Cardiac fibroblast (primary cell): ENCODE results near the gene IL33.
A peak's percentile ranks its signal among the peaks of the same experiment; 100 is the strongest.

Experiments
- DNase-seq, 2 donors: peaks; one replicate each; pipeline versions ENCODE4 v3.0.0 to v3.0.0-alpha.2; 2010; ENCODE audit warnings: low read depth in 2 of 2
- H3K4me3 ChIP-seq, 2 donors: replicated peaks in 1 of 2; 1 replicate in 1 of 2; 2 replicates in 1 of 2; pipeline ENCODE4 v1.5.1; 2011; ENCODE audit warnings: low read depth in 2 of 2, low read length in 2 of 2, mild to moderate bottlenecking in 2 of 2, moderate library complexity in 1 of 2
- TF ChIP-seq, protein P1 (sequence below): IDR thresholded peaks from one replicate; pipeline ENCODE4 v1.5.1; 2011; ENCODE audit warnings: low read depth, mild to moderate bottlenecking, low read length, inconsistent platforms

IL33 gene

DNA sequence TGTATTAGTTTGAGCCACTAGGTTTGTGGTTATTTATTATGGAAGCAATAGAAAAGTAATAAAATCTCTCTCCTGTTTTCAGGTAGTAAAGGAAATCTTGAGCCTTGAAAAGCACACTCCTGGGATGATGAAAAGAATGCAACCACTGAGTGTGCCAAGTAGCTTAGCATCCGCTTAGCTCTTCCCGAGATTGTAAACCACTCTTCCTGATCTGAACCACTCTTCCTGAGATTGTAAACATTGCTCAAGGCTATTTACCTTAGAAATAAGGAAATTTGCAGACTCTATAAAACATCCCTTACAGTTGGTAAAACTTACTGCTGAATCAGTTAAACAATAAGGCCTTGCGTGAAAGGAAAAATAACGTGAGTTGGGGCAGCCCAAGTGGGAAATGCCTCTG is 17.4 kb upstream of the IL33 start:
- no peak for DNase-seq
- TF ChIP-seq, protein P1, sequence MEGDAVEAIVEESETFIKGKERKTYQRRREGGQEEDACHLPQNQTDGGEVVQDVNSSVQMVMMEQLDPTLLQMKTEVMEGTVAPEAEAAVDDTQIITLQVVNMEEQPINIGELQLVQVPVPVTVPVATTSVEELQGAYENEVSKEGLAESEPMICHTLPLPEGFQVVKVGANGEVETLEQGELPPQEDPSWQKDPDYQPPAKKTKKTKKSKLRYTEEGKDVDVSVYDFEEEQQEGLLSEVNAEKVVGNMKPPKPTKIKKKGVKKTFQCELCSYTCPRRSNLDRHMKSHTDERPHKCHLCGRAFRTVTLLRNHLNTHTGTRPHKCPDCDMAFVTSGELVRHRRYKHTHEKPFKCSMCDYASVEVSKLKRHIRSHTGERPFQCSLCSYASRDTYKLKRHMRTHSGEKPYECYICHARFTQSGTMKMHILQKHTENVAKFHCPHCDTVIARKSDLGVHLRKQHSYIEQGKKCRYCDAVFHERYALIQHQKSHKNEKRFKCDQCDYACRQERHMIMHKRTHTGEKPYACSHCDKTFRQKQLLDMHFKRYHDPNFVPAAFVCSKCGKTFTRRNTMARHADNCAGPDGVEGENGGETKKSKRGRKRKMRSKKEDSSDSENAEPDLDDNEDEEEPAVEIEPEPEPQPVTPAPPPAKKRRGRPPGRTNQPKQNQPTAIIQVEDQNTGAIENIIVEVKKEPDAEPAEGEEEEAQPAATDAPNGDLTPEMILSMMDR: no peak
- no peak overlapping the region for H3K4me3 ChIP-seq

DNA sequence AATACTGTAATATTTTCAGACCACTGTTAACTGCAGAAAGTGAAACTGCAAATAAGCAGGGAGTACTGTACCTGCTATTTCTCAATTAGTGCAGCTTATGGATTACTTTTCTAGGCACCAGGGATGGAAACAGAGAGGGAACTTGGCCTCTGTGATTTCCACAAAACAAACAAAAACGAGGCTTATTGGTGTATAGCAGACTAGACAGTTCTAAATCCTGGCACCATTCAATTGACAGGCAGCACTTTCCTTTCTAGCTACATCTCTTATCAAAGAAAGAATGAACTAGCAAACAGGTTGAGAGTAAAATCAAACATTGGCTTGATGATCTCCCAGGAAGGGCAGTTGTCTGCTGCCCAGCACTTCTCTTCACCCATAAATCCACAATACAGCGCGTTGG is 16.0 kb upstream of the IL33 start:
- TF ChIP-seq, protein P1: no peak

DNA sequence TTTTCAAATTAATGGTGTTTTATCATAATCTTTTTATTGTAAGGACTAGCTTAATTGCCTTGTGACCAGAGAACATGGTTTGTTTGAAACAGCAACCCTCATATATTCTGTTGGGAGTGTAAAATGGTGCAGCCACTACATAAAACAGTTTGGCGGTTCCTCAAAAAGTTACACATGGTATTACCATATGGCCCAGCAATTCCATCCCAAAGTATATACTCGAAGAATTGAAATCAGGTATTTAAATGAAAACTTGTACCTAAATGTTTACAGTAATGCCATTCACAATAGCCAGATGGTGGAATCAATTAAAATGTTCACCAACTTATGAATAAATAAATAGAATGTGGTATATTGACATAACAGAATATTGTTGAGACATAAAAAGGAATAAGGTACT is 14.8 kb upstream of the IL33 start:
- DNase-seq: no peak
- H3K4me3 ChIP-seq: no peak overlapping the region
- TF ChIP-seq, protein P1: no peak

More for the DNA sequence above, 16.0 kb upstream of the IL33 start:
- DNase-seq: no peak
- no peak overlapping the region for H3K4me3 ChIP-seq

DNA sequence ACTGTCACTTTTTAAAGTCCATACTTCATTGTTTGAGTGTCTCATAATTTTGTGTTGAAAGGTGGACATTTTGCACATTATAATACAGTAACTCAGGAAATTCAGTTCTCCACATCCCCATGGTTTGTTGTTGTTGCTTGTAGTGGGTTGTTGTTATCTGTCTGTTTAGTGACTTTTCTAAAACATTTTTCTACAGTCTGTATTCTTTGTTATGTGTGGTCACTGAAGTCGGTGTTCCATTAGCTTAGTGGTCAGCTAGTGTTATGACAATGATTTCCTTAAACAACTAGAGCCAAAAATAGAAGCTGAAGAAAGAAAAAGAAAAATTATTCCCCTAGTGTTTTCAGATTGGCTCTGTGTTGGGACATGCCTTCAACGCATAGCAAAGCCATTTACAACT is 5.6 kb upstream of the IL33 start:
- DNase-seq: no peak
- no peak overlapping the region for H3K4me3 ChIP-seq
- TF ChIP-seq, protein P1: no peak

DNA sequence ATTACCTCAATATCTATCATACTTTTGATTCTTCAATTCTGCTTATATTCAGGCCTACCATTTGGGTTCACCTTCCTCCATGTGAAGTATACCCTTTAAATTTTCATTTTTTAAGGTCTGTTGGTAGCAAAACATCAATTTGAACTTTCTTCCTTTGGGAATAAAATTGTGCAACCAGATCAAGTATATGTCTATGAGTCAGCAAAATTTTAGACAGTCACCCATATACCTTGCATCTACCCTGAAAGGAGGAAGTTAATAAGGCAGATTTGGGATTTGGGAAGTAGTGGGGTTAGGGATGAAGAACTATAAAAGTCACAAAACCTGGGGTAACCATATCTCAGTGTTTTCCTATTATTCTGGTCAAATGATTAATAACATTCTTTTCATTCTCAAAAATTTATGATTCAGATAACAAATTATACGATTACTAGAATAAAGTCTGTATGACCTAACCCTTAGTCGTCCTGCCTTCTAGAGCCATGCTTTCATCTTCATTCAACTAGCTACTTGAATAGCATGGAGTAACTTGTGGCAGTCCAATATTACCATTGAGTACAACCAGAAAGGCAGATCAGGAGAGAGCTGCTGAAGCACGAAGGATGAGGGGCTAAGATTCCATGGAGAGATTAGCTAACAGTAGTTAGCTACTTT is 2.8 kb upstream of the IL33 start:
- TF ChIP-seq, protein P1: no peak
- DNase-seq: peak in 1 of 2 donors; percentile 71
- H3K4me3 ChIP-seq: no peak overlapping the region

DNA sequence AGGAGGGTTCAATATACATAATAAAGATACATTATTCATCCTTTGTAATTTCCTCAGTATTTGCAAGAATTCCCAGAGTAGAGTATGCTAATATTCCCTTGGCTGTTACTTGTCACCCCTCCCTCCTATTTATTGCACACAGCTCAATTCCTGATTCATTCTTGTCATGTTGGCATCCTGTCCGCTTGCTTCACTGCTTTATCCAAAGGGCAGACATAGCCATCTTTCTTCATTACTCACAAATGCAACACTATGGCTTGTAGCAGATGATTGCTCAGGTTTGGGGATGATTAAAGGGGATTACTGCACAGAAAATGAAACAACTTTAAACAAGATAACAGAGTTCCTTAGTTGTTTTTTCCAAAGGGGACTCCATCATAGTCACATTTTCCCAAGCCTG is 1.2 kb upstream of the IL33 start:
- DNase-seq: peak; percentile 65 to 87
- TF ChIP-seq, protein P1: no peak

DNA sequence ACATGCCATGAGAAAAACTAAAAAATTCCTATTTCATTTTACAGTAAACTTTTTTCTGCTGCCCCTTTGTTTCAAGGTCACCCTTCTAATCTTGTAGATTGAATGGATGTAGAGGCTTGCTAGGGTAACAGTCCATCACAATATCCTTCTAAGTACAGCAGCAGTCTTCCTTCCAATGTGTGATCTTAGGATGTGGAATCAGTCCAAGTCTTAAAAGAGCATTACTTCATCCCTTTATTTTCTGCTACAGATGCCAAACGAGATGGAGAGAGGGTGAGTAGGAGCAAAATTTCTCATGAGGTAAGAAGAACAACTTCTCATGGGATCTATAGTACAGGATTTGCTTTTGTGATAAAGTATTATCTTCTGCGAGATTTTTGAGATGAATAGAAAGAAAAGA is 704 bp upstream of the IL33 start:
- H3K4me3 ChIP-seq: peak overlapping the region in 1 of 2 donors; percentile 56
- TF ChIP-seq, protein P1: no peak
- DNase-seq: peak; percentile 82 to 85

More for the DNA sequence above, 1.2 kb upstream of the IL33 start:
- H3K4me3 ChIP-seq: no peak overlapping the region
